Stomach smooth muscle (tissue), 2 donors: ENCODE results near the gene ZNF860.
A peak's percentile ranks its signal among the peaks of the same experiment; 100 is the strongest.

ENCODE experiments used
- H3K27ac ChIP-seq: one replicate; pipeline ENCODE4 v1.7.0; 2013; ENCODE audit warnings: mild to moderate bottlenecking, low read length, inconsistent platforms
- H3K27me3 ChIP-seq, 2 donors: one replicate each; pipeline ENCODE4 v1.7.0; 2013; ENCODE audit warnings: low read length in 2 of 2; ENCODE audit not compliant: insufficient read depth in 2 of 2, control insufficient read depth in 1 of 2
- H3K36me3 ChIP-seq, 2 donors: one replicate each; pipeline ENCODE4 v1.7.0; 2013; ENCODE audit warnings: low read length in 2 of 2; ENCODE audit not compliant: control insufficient read depth in 2 of 2, insufficient read depth in 2 of 2
- H3K4me1 ChIP-seq: one replicate; pipeline ENCODE4 v1.7.0; 2013; ENCODE audit warnings: low read length; ENCODE audit not compliant: control insufficient read depth, insufficient read depth
- H3K4me3 ChIP-seq, 2 donors: one replicate each; pipeline ENCODE4 v1.7.0; 2013; ENCODE audit warnings: low read length in 2 of 2
- H3K9ac ChIP-seq, 2 donors: one replicate each; pipeline ENCODE4 v1.7.0; 2013; ENCODE audit warnings: low read length in 2 of 2, mild to moderate bottlenecking in 1 of 2
- H3K9me3 ChIP-seq, 2 donors: one replicate each; pipeline ENCODE4 v1.7.0; 2013; ENCODE audit warnings: low read length in 2 of 2; ENCODE audit not compliant: control insufficient read depth in 2 of 2
- donor health status: healthy.
- donor health status: Pancreatic carcinoma.

ZNF860 gene

DNA sequence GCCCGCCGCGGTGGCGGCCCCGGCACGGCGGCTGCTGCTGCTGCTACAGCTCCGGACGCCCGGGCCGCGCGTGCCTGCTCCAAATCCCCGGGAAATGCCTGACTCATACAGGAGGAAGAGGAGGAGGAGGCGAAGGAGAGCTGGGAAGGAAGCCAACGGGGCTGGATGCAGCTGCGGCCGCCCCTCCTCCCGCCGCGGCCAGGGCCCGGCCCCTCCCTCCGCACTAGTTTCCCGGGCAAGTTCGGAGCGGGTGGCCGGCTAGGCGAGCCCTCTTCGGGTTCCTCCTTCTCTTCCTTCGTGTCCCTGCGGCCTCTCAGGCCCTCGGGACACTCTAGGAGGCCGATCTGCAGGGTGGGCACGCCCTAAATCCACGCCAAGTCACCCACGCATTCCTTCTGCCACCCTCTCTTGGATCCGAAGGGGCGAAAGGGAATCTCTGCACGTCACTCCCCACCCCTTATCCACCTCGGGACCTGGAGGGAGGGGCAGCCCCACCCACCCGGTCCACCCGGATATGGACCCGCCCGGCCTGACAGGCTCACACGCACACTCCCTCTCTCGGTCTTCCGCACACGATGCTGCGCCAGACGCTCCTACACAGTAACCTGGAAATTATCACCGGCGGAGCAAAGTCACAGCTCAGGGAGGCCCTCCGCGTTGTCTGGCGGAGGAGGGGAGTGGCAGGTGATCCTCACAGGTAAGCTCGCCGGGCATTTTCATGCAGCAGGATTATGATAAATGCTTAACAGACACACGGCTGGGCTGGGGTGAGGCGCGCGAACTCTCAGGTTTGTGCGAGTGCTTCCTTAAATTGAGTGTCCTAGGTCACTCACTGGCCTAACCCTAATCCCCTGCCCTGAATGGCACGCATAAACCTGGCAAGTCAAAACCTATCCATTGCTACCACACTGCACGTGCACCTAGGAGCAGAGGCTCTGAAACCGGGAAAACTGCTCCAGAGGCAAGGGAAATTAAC lies at the start of gene ZNF860, which contains the start of gene OSBPL10:
ZNF860 (plus strand) TSS at position 545 of the 976 bp plus-strand sequence. CDS start 7,330 bp downstream, outside the sequence.
OSBPL10 (minus strand) TSS at position 57 of the 976 bp plus-strand sequence. CDS start 83 bp downstream, outside the sequence.
- peak within 1 kb of the TSS; percentile 49 for H3K27ac ChIP-seq
- peak within 1 kb of the TSS; percentile 55 to 57 for H3K9ac ChIP-seq
- H3K4me3 ChIP-seq: peak within 1 kb of the TSS; percentile 85 to 86
- H3K9me3 ChIP-seq: no peaks in the 10 kb centered on the region
- H3K36me3 ChIP-seq: no peaks in the 10 kb centered on the region
- H3K27me3 ChIP-seq: no peaks in the 10 kb centered on the region
- H3K4me1 ChIP-seq: peaks cover 14% of the 10 kb centered on the region

DNA sequence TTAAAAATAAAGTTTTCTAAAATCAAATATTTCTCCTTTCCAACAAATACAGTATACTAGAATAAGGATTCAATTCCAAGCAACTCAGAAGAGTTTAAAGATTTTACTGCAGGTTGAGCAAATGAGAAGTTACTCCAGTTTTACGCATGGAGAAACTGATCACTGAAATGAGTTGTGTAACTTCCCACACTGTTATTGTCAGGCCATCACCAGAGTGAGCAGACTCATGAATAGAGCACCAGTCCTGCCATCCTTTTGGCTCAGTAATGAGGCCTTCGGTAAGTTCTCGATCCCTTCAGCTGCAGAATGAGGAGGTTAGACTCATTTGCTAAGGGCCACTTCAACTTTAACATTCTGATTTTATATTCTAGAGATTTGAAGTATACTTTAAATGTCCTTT lies 48.6 kb upstream of the ZNF860 start:
- Histone ChIP-seq H3K9ac (no peak overlapping the region), H3K4me1 (no peaks in the 10 kb centered on the region), H3K4me3 (no peak overlapping the region), H3K27ac (no peak overlapping the region), H3K27me3 (no peaks in the 10 kb centered on the region), H3K9me3 (no peaks in the 10 kb centered on the region), H3K36me3 (no peaks in the 10 kb centered on the region)

DNA sequence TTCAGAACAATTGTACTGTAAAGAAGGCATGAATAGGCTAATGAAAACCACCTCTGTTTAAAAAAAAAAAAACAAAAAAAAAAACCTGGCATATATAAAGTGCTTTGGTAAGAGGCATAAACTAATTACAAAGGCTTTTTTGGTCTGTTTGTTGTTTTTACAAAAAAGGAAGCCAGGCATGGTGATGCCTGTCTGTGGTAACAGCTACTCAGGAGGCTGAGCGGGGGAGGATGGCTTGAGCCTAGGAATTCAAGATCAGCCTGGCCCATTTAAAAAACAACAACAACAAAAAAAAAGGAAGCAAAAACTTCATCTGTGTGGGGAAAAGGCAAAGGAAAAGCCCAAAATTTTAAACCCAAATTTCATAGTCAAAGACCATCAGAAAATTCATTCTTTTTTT lies 47.5 kb upstream of the ZNF860 start:
- Histone ChIP-seq H3K36me3 (no peaks in the 10 kb centered on the region), H3K9me3 (no peaks in the 10 kb centered on the region), H3K4me3 (no peak overlapping the region), H3K9ac (no peak overlapping the region), H3K27ac (no peak overlapping the region), H3K4me1 (no peaks in the 10 kb centered on the region), H3K27me3 (no peaks in the 10 kb centered on the region)

DNA sequence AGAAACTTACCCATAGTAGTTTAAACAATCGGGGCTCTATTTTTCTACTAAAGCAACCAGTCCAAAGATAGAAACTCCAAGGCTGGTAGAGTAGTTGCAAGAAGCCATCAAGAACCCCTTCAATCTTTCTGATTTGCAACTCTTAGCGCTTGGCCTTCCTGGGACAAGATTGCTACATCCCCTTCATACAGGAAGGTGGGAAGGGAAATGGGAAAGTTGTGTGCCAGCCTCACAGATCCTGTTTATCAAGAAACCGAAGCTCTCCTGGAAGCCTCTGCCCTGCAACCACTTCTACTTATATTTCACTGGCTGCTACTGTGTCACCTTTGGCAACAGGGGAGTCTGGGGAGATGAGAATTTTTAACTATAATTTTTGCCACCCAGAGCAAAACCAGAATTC lies 46.7 kb upstream of the ZNF860 start:
- H3K4me1 ChIP-seq: no peaks in the 10 kb centered on the region
- no peak overlapping the region for H3K9ac ChIP-seq
- H3K27me3 ChIP-seq: no peaks in the 10 kb centered on the region
- H3K36me3 ChIP-seq: no peaks in the 10 kb centered on the region
- no peak overlapping the region for H3K4me3 ChIP-seq
- H3K27ac ChIP-seq: no peak overlapping the region
- no peaks in the 10 kb centered on the region for H3K9me3 ChIP-seq

DNA sequence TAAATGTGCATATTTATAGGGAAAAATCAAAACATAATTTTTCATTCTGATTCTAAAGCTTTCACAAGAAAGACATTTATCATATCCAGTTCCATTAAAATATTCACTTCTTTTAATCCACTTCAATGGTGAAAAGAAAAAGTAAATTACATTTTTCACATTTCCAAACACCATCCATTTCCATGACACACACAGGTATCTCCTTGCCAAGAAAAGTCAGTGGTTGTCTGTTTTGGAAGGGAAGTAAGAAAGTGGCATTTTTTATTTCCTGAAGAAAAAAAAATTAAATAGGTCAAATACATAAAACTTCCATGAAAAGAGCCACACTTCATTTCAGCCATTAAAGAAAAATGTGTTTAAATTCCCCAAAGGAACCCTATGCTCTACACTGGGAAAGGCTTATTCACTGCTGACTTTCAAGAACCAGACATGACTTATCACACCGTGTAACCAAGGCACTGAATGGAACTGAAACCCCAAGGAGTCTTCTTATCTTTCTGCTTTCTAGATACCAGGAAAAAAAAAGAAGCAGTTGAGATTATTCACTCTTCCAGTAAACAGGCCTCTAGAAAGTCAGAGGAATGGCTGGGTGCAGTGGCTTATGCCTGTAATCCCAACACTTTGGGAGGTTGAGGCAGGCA lies 45.0 kb upstream of the ZNF860 start:
- H3K27me3 ChIP-seq: no peaks in the 10 kb centered on the region
- no peaks in the 10 kb centered on the region for H3K4me1 ChIP-seq
- H3K9me3 ChIP-seq: no peaks in the 10 kb centered on the region
- H3K27ac ChIP-seq: no peak overlapping the region
- no peaks in the 10 kb centered on the region for H3K36me3 ChIP-seq
- H3K9ac ChIP-seq: no peak overlapping the region
- no peak overlapping the region for H3K4me3 ChIP-seq

DNA sequence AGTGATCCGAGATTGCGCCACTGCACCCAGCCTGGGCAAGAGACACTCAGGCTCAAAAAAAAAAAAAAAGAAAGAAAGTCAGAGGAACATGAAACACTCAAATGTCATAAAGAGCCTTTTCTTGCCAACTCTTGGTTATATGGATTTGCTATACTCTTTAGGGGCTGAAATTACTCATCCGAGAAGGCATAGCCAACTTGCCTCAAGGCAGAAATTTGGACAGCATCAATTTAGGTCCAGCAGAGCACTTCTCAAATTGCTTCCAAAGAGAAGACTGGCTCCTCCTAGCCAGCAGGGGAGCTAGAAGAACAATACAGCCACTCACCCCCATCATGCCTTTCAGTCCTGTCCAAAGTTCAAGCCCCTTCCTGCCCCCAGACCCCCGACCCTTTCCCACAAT lies 44.3 kb upstream of the ZNF860 start:
- no peaks in the 10 kb centered on the region for H3K36me3 ChIP-seq

DNA sequence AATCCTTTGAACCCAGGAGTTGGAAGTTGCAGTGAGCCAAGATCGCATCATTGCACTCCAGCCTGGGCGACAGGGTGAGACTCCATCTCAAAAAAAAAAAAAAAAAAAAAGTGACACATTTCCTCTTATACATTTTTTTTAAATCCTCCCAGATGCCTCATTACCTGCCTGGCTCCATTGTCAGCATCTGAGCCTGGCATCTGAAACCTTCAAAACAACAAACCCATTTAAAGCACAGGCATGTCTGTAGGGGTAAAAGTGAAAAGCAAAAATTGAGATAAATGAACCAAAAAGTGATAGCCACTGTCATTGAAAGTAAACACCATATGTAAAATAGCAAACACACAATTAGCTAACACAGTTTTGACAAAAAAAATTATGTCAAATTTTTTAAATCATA lies 39.1 kb upstream of the ZNF860 start:
- H3K36me3 ChIP-seq: no peaks in the 10 kb centered on the region
- no peak overlapping the region for H3K27ac ChIP-seq
- no peak overlapping the region for H3K4me3 ChIP-seq
- no peaks in the 10 kb centered on the region for H3K4me1 ChIP-seq
- no peaks in the 10 kb centered on the region for H3K27me3 ChIP-seq
- H3K9me3 ChIP-seq: no peaks in the 10 kb centered on the region
- H3K9ac ChIP-seq: no peak overlapping the region

More for the DNA sequence above, 44.3 kb upstream of the ZNF860 start:
- Histone ChIP-seq H3K4me1 (no peaks in the 10 kb centered on the region), H3K27ac (no peak overlapping the region), H3K9ac (no peak overlapping the region), H3K27me3 (no peaks in the 10 kb centered on the region), H3K9me3 (no peaks in the 10 kb centered on the region), H3K4me3 (no peak overlapping the region)

DNA sequence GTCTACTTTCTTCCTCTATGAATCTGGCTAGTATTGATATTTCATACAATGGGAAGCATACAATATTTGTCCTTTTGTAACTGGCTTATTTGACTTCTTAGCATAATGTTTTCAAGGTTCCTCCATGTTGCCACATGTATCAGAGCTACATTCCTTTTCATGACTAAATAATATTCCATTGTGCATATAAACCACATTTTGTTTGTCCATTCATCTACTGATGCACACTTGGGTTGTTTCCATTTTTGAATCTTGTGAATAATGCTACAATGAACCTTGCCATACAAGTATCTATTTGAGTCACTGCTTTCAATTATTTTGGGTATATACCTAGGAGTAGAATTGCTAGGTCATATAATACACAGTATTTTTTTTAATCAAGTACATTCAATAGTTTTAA lies 38.5 kb upstream of the ZNF860 start:
- Histone ChIP-seq H3K27me3 (no peaks in the 10 kb centered on the region), H3K36me3 (no peaks in the 10 kb centered on the region), H3K4me3 (no peak overlapping the region), H3K4me1 (no peaks in the 10 kb centered on the region), H3K9ac (no peak overlapping the region), H3K9me3 (no peaks in the 10 kb centered on the region), H3K27ac (no peak overlapping the region)

DNA sequence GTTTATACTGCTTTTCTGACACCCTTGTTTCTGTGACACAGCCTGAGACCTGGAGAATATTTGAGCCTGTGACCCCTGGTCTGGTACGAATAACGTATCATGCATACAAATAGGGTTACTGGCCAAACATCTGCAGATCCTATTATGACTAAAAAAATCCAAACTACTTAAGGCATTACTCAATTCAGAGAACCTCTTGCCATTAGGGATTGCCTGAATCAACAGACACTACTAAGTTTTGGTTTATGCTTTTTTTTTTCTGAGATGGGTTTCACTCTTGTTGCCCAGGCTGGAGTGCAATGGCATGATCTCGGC lies 35.9 kb upstream of the ZNF860 start:
- H3K4me3 ChIP-seq: no peak overlapping the region
- no peak overlapping the region for H3K27ac ChIP-seq
- H3K9me3 ChIP-seq: peaks cover 0 to 6% of the 10 kb centered on the region in 2 donors
- no peaks in the 10 kb centered on the region for H3K27me3 ChIP-seq
- H3K4me1 ChIP-seq: no peaks in the 10 kb centered on the region
- no peak overlapping the region for H3K9ac ChIP-seq
- no peaks in the 10 kb centered on the region for H3K36me3 ChIP-seq

DNA sequence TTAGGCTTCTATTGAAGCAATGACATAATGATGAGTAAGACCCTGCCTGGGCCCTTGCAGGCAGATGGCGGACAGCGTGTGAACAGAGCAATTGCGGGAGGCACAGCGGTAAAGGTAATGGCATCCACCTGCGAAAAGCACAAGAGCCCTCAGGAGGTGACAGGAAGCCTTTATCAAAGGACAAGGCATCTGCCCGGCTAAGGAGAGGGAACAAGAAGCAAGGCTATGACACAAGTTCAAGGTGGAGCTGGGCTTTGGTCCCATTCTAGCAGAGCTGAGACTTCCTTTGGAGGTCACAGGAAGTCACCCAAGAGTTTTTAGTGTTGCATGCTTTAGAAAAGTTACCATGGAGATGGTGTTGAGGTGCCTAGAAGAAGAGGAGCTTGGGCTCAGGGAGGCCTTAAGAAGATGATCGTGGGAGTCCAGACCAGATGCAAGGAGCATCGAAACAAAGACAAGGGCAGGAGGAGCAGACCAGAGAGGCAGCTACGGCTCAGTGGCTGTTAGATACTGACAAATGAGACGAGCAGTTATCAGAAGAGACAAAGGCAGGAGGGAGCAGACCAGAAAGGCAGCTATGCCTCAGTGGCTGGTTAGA lies 35.0 kb upstream of the ZNF860 start:
- Histone ChIP-seq H3K4me1 (no peaks in the 10 kb centered on the region), H3K4me3 (no peak overlapping the region), H3K9ac (no peak overlapping the region), H3K36me3 (no peaks in the 10 kb centered on the region), H3K9me3 (peaks cover 0 to 6% of the 10 kb centered on the region in 2 donors), H3K27ac (no peak overlapping the region), H3K27me3 (no peaks in the 10 kb centered on the region)
